ENCODE measurements around the gene U2AF2.

DNA sequence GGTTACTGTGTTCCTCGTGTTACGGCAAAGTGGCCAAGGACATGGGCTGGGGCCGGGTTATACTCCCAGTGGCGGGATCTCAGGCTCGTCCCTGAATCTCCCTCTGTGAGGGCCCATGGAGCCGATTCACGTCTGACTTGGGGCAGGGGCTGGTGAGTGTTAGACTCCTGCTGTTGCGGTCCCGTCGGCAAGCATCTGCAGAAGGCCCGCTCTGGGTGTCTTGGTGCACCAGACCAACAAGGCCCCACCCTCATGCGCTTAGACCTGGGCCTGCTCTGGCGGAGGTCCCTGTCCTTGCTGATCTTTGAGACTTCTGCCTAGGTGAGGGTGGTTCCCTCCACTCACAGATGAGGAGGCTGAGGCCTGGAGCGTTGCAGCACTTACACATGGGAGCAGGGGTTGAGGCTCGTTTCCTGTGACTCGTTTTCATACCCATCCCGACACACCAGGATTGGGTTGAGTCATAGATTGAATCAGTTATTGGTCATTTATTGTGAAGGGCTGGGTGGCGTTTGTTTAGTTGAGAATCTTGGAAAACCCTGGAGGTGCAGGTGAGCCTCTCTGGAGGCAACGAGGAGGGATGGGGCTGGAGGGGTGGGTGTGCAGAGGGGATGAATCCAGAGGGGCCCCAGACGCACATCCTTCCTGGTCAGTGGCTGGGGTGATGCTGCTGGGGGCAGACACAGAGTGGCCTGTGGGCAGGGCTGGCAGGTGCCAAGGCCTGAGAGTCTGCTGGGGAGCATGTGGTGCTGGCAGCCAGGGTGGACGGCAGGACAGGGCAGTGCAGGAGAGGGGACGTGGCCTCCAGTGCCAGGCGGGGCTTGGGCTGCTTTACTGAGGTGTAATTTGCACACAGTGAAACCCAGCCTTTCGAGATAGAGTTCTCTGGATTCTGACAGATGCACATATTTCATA, 24.8 kb downstream of the U2AF2 start:
- TF ChIP-seq EZH2 (IDR thresholded peaks at IDR 0.05; ENCODE audit: insufficient read depth, poor library complexity, severe bottlenecking) (no peak), EZH2phosphoT487 (IDR thresholded peaks at IDR 0.05; ENCODE audit: insufficient read depth, low read depth) (no peak)

All from GM23248 (cell line).